ENCODE results near the gene KRT74. TPM values are rescaled to one million over a fixed set of nuclear protein-coding genes. Genes with fewer than 3 reads are reported as not detected.

Gene KRT74
- total and polyA plus RNA-seq, 12 donors: not detected

GRCh38 chr12:52580496-52580895 lies 6.9 kb upstream of the KRT74 start:
- no peaks in the 10 kb centered on the region for H3K4me1 ChIP-seq (replicated peaks in 1 of 2)
- TF ChIP-seq, protein P1, sequence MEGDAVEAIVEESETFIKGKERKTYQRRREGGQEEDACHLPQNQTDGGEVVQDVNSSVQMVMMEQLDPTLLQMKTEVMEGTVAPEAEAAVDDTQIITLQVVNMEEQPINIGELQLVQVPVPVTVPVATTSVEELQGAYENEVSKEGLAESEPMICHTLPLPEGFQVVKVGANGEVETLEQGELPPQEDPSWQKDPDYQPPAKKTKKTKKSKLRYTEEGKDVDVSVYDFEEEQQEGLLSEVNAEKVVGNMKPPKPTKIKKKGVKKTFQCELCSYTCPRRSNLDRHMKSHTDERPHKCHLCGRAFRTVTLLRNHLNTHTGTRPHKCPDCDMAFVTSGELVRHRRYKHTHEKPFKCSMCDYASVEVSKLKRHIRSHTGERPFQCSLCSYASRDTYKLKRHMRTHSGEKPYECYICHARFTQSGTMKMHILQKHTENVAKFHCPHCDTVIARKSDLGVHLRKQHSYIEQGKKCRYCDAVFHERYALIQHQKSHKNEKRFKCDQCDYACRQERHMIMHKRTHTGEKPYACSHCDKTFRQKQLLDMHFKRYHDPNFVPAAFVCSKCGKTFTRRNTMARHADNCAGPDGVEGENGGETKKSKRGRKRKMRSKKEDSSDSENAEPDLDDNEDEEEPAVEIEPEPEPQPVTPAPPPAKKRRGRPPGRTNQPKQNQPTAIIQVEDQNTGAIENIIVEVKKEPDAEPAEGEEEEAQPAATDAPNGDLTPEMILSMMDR (IDR thresholded peaks at IDR 0.05): no peak
- no peaks in the 10 kb centered on the region for H3K9me3 ChIP-seq (replicated peaks in 1 of 3)
- no peaks in the 10 kb centered on the region for H3K36me3 ChIP-seq (replicated peaks in 1 of 2)
- DNase-seq: no peak
- no peak overlapping the region for H3K27ac ChIP-seq
- 68 to 88% (median 84%) methylated on average over 1 of the region's 1 CpG for WGBS, 4 donors
- H3K27me3 ChIP-seq: no peaks in the 10 kb centered on the region
- H3K4me3 ChIP-seq: no peak overlapping the region
- intact Hi-C loops (cut with DNase I): loop anchor here (5.0 to 10.0 kb wide), 4 partner anchors 206 to 402 kb away; no protein-coding TSS in a partner anchor

DNA sequence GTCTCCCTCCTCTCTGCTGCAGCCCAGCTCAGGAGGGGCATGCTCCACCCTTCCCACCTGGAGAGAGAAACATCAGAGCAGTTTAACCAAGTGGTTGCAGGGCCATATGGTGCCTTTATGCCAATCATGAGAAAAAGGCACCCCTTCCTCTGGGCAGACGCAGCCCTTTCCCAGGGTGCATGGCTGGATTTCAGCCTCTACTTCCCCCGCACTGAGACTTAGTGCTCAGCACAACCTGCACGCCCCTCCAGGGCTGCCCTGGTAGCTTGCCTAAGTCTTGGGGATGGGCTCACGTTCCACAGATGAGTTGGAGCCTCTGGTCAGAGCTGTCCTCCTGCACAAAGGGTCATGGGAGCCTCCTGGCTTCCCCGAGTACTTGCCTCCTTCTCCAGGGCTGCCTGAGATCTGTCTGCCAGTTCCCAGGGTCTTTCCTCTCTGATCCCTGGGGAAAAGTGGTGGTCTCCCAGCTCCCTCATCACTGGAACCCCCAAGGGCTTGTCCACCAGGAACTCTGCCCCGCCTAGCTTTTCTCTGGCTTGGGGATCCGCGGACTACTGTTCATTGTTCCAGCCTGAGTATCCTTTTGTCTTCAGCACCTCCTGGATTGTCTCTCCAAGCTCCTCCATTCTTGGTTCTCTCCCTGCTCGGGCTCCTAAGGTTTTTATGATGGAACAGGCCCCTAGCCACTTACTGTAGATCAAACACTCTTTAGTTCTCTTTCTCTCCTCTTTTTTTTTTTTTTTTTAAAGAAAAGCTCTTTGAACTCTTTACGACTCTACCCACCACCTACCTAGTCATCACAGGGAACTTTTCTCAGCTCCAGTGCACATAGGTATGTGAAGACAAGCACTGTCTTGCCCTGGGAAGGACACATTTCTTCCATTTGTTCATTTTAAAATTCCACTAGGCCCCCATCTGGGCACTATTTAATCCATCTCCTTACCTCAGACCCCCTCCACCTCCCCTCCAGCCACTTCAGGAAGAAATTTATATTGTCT lies 6.1 kb upstream of the KRT74 start:
- WGBS, 4 donors: 69 to 85% (median 76%) methylated on average over 6 to 10 of the region's 10 CpGs
- no peak for TF ChIP-seq POLR2A (IDR thresholded peaks at IDR 0.05)
- TF ChIP-seq, protein P1 (IDR thresholded peaks at IDR 0.05): no peak
- no peak overlapping the region for H3K27ac ChIP-seq
- H3K9me3 ChIP-seq (replicated peaks in 1 of 3): no peaks in the 10 kb centered on the region
- intact Hi-C loops (cut with DNase I): loop anchor here (5.0 to 10.0 kb wide), 4 partner anchors 205 to 403 kb away; no protein-coding TSS in a partner anchor
- H3K27me3 ChIP-seq: no peaks in the 10 kb centered on the region
- no peaks in the 10 kb centered on the region for H3K36me3 ChIP-seq (replicated peaks in 1 of 2)
- no peak overlapping the region for H3K4me3 ChIP-seq
- DNase-seq: no peak
- H3K4me1 ChIP-seq (replicated peaks in 1 of 2): no peaks in the 10 kb centered on the region

GRCh38 chr12:52578469-52578868 lies 4.8 kb upstream of the KRT74 start:
- H3K4me3 ChIP-seq: no peak overlapping the region
- WGBS, 4 donors: 72 to 84% (median 81%) methylated on average over 3 of the region's 3 CpGs
- H3K36me3 ChIP-seq (replicated peaks in 1 of 2): no peaks in the 10 kb centered on the region
- H3K27ac ChIP-seq: no peak overlapping the region
- intact Hi-C loops (cut with DNase I): no loop called here
- no peak for DNase-seq
- H3K9me3 ChIP-seq (replicated peaks in 1 of 3): no peaks in the 10 kb centered on the region
- TF ChIP-seq, protein P1 (IDR thresholded peaks at IDR 0.05): no peak
- no peak for TF ChIP-seq POLR2A (IDR thresholded peaks at IDR 0.05)
- no peaks in the 10 kb centered on the region for H3K27me3 ChIP-seq
- no peaks in the 10 kb centered on the region for H3K4me1 ChIP-seq (replicated peaks in 1 of 2)

GRCh38 chr12:52577316-52577715 lies 3.7 kb upstream of the KRT74 start:
- WGBS, 4 donors: 89 to 95% (median 90%) methylated on average over 8 of the region's 8 CpGs
- Histone ChIP-seq H3K9me3 (replicated peaks in 1 of 3) (no peaks in the 10 kb centered on the region), H3K4me1 (replicated peaks in 1 of 2) (no peaks in the 10 kb centered on the region), H3K27ac (no peak overlapping the region), H3K4me3 (no peak overlapping the region), H3K27me3 (no peaks in the 10 kb centered on the region), H3K36me3 (replicated peaks in 1 of 2) (no peaks in the 10 kb centered on the region)
- DNase-seq: no peak
- intact Hi-C loops (cut with DNase I): no loop called here
- TF ChIP-seq POLR2A (IDR thresholded peaks at IDR 0.05): no peak
- TF ChIP-seq, protein P1 (IDR thresholded peaks at IDR 0.05): no peak
